Urothelium cell line (cell line): ENCODE results near the gene KLHL22.
"Not testable (repeated sequence)": the region's sequence is repeated elsewhere in the genome, so short reads cannot be mapped to it uniquely, and the experiment has no call there.

Source experiments
- DNase-seq: peaks from one replicate; pipeline ENCODE4 v3.0.0; 2011; ENCODE audit warnings: low spot score, mixed read lengths
- FAIRE-seq: peaks from 2 replicates; lab custom pipeline; 2011; peaks lifted over from hg19 to GRCh38; lab: Jason Lieb, UNC

KLHL22 gene

DNA sequence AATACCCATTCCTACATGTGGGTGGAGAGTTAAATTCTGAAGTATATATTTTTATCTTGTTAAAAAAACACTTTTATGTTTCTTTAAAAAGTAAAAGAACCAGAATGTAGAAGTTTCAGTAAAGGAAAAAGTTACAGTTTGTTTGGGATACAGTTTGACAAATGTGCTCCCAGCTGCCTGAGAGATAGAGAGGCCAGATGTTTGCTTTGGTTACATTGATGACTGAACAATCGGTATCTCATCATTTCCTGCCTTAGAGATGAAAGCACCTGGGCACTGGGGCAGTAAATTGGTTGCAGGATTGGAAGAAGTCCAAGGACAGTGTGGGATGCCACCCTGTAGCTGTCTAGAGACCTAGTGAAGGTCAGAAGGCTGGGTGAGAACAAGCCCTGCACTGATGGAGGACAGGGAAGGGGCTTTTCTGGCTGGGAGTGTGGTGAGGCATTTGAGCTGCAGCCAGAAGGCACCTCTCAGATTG, 28.4 kb upstream of the KLHL22 start:
- FAIRE-seq = no peak

DNA sequence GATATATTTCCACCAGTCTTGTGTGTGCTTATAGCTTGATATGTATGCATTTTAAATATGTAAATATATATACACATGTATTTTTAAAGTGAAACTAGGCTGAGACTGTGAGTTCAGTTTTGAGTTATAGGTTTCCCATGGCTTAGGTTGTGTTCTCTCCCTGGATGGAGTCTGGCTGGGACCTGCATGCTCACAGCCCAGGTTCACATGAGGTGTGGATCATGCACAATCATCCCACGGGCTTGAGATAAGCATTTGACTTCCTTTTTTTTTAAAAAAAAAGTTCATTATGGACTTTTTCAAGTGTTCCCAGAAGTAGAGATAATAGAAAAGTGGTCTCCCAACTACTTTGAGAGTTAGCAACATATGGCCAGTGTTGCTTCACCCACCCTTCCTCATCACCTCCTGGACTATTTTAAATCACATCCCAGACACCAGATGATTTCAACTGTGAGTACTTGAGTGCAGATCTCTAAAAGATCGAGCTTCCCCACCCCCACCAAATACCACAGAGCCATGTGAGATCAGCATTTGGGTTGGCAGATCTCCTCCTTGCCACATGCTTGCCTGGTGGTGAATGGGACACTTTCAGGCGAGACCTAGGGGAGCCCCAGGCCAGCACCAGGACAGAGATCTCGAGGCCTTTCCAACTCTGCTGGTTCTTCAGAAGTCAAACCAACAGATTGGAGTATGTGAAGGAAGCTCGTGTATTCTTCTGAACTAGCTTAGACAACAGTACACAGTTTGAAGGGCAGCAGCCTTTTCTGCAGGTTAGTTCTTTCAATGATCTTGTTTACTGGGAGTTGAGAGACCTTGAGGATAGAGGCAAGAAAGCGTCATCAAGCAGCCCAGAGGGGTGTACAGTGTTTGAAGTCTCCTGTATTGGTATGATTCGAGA, 27.7 kb upstream of the KLHL22 start:
- no peak for DNase-seq
- FAIRE-seq = no peak

More for the DNA sequence above, 28.4 kb upstream of the KLHL22 start:
- DNase-seq = peak; percentile 58

DNA sequence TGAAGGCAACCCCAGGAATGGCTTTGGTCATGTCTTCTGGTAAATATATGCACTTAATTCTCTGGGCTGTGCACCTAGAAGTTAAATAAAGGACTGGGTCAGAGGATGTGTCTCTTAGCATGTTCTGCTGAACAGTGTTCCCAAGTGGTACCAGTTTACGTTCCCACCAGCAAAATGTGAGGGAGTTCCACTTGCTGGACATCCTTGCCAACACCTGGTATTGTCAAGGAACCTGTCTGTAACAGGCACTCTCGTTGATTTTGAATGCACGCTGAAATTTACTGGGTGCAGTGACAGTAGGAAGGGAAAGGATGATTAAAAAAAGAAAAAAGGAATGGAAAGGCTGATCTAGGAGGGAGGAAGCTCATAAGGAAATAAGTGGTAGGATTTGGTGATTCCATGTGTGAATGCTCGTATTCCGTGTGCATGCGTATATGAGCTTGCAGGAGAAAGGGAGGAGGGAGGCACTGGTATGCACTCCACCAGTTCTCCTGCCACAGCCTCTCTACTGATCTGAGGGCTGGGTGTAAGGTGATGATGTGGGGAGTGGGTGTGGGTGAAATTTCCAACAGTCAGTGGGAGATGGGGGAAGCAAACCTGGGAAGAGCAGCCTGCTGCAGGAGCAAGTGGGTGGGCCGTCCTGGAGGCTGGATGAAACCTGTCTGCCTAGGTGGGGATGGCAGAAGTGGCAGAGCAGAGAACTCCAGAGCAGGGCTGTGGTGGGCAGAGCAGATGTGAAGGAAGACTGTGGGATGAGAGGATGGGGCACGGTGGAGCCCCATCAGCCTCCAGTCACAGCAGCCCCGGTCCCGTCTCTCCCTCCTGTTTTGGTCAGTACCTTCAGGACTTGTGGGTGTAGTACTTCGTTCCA, 26.8 kb upstream of the KLHL22 start:
- DNase-seq (no peak), FAIRE-seq (no peak)

DNA sequence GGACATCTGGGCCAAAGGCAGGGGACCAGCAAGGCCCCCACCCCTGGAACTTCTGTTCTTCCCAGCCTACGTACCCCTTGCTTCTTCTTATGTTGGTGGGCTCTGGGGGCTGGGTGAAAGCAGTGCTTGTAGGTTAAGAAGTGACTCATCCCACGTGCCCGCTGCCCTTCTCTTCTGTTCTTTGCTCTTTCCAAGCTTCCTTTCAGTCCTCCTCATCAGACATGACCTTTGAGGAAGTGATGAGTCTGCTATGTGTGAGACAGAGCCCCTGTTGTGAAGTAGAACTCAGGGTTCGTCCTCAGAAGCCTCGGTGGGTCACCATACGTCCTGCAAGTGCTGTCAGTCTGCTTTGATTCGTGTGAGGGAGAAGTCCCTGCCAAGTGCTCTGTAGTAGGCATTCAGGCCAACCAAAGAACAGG, 24.5 kb upstream of the KLHL22 start:
- no peak for FAIRE-seq

DNA sequence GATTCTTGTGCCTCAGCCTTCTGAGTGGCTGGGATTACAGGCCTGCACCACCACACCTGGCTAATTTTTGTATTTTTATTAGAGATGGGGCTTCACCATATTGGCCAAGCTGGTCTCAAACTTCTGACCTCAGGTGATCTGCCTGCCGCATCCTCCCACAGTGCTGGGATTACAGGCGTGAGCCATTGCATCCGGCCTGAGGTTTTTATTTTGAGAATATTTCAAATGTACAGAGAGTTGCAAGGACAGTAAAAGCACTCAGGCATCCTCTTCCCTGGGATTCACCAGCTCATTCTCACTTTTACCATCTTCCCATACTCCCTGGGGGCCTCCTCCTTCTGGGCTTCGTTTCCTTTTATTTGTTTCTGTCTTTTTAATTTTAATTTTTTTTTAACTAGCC, 24.0 kb upstream of the KLHL22 start:
- no peak for FAIRE-seq

More for the DNA sequence above, 24.5 kb upstream of the KLHL22 start:
- no peak for DNase-seq

DNA sequence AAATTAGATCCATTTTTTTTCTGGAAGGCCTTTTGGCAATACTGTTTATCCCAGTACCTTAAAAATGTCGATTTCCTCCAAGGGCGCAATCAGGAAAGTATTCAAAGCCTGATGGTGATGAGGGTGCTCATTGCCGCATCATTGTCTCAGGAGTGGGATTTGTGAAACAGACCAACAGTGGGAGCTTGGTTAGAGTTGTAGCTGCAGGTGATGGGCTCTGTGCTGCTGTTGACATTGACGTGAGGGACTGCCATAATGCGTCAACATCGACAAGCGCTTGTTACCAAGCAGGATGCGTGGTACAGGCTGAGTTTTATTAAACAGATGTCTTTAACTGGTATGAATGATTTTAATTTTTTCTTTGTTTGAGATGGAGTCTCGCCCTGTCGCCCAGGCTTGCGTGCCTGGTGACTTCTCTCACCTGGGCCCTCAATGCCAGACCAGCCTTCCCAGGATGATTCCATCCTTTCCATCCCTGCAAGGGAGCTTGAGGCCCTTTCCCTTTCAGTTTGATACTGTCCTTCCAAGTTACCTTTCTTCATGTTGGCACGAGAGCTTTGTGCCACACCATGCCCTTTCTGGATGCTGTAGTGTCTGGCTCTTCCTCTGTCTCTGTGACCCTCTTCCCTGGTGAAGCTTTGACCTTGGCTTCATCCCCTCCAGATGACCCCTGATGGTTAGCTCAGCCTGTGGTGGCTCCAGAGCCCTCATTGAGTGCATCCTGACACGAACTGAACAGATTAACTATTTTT, 22.4 kb upstream of the KLHL22 start:
- FAIRE-seq (no peak), DNase-seq (no peak)

More for the DNA sequence above, 24.0 kb upstream of the KLHL22 start:
- no peak for DNase-seq

DNA sequence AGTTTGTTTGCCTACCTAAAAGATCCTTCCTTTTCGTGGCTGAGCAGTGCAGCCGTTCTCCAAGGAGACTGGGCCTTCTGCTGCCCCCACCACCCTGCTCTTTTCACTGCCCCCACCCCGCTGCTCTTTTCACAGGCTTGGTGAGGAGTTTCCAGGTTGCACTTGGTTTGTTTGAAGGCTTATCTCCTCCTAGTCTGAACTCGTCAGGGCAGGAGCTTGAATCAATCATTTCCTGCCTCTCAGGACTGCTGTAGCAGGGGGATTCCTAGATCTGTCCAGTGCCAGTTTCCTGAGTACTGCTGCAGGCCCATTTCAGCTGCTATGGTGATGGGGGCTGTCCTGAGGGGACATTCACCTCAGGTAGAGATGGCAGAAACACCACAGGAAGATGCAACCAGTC, 21.8 kb upstream of the KLHL22 start:
- DNase-seq (no peak), FAIRE-seq (no peak)

DNA sequence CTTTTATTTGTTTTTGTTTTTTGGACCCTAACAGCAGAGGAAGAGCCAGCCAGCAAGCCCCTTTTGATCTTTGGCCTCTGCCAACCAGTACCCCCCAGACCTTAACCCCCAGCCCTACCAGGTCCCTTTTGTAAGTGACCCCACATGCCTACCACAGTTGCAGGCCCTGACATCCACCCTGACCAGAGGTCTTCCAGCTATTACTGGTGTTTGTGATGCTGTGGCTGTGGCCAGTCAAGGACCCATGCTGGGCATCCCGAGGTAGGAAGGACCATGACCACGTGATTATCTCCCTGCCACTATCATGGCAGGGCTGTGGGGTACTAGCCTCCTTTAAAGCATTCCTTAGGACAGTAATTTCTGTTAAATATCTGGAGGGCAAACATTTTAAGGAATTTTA, 20.8 kb upstream of the KLHL22 start:
- FAIRE-seq = no peak

DNA sequence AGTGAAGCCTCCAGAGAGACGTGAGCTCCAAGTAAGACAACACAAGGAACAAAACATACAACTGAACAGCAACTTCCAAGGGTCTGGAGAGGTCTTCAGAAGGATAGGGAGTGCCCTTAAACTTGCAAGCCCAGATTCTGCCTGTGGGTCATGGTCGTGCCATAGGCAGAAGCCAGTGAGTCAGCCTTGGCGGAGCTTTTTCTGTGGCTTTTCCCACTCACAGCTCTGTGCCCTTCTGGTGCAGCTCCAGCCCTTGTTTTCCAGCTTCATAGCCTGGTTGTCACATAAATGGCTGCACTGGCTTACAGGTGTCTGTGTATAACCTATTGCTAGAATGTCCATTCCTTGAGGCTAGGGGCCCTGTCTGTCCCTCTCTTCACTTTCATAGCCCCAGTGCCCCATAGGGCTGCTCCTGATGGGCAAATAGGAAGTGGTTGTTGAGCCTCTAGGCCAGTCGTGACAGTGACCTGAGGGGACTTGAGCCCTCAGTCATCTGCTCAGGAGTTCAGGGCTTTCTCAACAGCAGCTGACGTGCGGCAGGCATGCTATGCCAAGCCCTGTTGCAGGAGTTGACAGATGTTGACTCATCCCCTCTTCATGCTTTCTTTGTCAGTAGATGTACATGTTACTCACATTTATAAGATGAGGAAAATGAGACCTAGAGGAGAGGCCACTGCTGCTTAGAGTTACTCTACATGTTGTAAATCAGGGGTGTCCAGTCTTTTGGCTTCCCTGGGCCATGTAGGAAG, 19.2 kb upstream of the KLHL22 start:
- DNase-seq (no peak), FAIRE-seq (peak; percentile 32)

More for the DNA sequence above, 20.8 kb upstream of the KLHL22 start:
- no peak for DNase-seq

DNA sequence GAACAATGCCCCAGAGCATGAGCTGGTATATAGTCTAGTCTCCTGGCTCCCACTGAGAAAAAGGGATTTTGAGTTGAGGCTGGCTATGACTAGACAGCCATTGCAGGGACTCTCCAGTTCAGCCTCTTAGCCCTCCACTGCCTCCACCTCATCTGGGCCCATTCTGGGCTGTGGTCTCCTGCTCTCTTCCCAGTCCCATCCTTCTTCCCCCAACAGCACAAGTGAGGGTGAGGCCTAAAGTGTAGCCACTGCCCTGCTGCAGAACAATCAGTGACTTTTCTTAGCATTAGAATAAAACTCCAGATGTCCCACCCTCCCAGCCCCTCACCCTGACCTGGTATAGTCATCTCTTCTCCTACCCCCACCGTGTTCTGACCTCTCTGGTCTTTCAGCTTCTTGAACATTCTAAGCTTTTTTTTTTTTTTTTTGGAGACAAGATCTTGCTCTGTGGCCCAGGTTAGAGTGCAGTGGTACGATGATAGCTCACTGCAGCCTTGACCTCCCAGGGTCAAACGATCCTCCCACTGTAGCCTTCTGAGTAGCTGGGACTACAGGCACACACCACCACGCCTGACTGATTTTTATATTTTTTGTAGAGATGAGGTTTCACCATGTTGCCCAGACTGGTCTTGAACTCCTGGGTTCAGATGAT, 16.1 kb upstream of the KLHL22 start:
- no peak for FAIRE-seq
- DNase-seq = no peak

DNA sequence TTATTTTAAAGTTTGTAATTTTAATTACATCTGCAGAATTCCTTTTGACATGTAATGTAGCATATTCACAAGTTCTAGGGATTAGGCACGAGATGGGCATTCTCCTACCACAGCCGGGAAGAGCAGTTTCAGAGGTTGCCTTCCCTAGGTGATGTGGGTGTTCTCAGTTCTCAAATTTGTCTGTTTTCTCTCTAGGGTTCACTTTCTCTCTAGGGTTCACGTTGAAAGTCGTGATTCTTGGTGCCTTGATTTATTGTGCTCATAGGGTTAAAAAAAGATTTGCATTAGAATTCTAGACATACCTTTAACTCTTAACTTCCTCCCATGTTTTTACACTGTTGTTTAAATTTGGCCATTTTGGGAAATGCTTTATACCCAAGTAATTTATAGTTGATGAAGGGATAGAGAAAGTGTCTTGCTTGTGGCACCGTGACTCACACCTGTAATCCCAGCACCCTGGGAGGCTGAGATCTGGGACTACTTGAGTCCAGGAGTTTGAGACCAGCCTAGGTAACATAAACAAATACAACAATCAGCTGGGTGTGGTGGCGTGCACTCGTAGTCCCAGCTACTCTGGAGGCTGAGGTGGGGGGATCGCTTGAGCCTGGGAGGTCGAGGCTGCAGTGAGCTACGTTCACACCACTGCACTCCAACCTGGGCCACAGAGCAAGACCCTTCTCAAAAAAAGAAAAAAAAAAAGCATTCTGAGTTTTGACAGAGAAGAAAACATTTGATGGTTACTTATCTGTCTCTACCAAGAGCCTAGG, 15.4 kb upstream of the KLHL22 start:
- no peak for FAIRE-seq

DNA sequence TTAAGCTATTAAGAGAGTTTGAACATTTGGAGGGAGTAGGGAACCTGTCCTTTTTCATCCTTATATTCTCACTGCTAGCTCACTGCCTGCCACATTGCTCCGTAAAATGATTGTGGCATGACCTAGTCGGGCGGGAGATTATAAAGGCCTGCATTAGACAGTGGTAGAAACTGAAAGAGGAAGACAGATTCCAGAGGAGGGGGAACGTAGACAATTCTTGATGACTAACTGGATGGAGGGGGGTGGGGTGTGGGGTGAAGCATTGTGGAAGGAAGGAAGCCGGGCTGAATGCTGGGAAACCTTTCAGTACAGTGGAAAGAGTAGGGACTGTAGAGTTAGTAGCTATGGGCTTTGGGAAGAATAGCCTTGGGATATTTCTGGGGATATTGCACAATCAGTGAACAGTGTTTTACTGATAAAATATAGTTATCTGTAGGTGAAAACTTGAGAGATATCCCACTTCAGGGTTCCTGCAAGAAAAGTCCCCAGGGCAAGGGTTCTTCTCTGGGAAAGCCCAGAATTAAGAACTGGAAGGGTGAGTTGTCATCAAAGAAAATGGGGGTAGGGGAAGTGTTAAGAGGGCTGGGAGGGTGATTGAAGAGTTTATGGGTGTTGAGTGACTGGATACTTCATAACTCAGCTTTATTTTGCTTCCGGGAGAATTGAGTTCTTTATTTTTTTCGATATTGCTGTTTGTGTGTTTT, 13.9 kb upstream of the KLHL22 start:
- FAIRE-seq (peak; percentile 5), DNase-seq (peak; percentile 91)

More for the DNA sequence above, 15.4 kb upstream of the KLHL22 start:
- DNase-seq = no peak

DNA sequence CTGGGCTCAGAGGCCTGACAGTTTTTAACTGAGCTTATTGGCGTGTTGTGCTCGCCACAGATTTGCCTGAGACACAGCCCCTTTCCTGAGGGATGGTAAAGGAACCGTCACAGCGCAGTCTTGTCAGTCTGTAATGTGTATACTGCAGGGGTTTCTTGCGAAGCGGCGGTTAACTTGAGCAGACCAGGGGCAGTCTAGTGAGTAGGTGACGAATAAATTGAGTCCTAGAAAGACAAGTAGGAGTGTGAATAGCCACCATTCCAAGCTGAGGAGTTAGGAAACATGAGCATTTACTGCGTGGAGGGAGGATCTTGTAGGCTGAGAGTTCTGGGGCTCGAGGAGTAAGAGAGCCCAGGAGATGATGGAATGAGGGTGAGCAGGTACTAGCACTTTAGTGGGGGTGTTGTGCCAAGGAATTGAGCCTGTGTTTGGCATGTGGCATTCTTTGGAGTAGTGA, 13.2 kb upstream of the KLHL22 start:
- DNase-seq = no peak
- peak; percentile 87 for FAIRE-seq

DNA sequence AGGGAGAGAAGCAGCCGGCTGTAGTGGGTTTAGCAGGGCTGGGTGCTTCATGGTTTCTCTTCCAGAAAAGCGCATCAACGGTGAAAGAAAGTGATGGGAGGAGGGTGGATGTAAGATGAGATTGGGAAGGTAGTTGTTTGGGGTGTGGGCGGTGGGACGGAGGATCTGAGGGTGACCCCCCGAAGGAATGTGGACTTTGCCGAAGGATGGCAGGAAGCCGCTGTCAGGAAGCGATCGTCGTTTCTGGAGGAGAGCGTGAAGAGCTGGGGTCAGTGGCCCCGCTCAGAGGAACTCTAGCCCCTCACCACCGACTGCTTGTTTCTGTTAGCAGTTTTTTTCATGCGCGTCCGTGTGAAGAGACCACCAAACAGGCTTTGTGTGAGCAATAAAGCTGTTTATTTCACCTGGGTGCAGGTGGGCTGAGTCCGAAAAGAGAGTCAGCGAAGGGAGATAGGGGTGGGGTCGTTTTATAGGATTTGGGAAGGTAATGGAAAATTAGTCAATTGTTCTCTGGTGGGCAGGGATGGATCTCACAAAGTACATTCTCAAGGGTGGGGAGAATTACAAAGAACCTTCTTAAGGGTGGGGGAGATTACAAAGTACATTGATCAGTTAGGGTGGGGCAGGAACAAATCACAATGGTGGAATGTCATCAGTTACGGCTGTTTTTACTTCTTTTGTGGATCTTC, 12.6 kb upstream of the KLHL22 start:
- FAIRE-seq, DNase-seq: not testable (repeated sequence)

DNA sequence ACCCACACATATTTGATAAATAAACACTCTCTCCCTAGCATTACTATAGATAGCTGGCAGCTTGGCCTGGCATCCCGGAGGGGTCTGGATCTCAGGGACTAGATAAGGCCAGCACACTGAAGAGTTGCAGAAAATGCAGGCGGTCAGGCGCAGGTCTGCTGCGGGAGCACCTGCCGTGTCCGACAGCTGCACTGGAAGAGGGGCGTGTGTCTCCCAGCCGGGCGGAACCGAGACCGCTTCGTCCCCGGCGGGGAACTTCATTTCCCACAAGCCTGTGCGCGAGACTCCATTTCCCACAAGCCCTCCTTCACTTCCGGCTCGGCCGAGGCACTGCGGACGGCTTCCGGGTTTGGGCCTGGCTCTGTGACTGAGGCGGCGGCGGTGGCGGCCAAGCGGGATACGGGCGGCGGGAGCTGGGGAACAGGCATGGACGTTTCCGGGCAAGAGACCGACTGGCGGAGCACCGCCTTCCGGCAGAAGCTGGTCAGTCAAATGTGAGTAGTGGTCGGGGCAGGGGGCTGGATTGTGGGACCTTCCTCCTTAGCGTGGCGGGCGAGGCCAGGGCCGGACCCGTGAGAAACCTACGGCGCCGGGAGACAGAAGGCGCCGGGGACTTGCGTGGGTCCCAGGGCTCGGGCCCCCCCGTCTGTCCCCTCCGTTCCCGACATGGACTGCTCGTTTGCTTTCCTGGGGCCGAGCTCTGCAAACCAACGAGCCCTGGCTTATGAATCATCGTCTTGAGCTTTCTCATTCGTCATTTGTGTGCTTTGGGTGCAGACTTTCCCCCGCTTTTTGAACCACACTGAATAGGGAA, 11.9 kb upstream of the KLHL22 start, which contains the start of gene MED15:
Gene MED15, plus strand, starts transcription at position 358 of the 814 bp plus-strand sequence. Its CDS starts 69 bp downstream, at position 427.
- peak; percentile 98 for FAIRE-seq
- peak; percentile 96 for DNase-seq

DNA sequence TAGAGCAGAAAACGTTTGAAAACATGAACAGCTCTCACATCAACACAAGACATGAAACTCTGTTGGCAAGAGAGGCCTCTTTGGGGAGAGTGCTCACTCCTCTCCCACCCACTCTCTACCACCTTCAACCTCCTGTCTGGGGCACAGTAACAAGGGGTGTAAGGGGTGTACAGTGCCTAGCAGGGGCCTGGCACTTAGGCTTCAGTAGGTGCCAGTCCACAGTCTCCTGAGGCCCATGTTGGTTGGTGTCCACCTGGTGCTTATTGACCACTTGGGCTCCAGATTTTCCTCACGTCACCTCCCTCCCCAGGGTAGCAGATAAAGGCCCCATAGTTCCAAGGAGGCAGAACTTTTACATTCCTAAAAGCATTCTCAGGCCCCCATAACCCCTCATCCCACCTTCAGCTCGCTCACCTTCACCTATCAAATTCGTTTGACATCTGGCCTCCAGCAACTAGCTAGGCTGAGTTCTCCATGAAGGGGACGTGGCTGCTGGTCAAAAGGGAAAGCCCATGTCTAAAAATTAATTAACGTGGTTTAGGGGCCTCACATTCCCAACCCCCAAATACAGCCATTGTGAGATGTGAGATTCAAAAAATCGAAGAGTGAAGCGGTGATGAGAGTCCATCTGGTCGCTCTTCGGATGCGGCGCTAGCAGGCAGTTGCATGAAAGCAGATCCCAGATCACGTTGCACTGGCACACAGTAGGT, 11.1 kb upstream of the KLHL22 start:
- FAIRE-seq (no peak), DNase-seq (no peak)
